Vagina (tissue), 2 donors: Measurements from ENCODE around the gene KDM8.

Source experiments
- CTCF ChIP-seq, 3 experiments: fragments of 450-650 bp in 2 of 3; fragments of 200-600 bp in 1 of 3; sonication (generic) in 1 of 3; IDR thresholded peaks; one replicate each; pipeline ENCODE4 v1.5.1; 2017 to 2019; ENCODE audit warnings: antibody characterized with exemption in 3 of 3, mild to moderate bottlenecking in 2 of 3, moderate library complexity in 2 of 3
- POLR2A ChIP-seq, 2 donors: fragments of 450-650 bp; IDR thresholded peaks; one replicate each; pipeline ENCODE4 v1.6.1; 2017; ENCODE audit warnings: antibody characterized with exemption in 2 of 2, mild to moderate bottlenecking in 2 of 2, moderate library complexity in 2 of 2

- TF ChIP-seq CTCF (IDR thresholded peaks at IDR 0.05) = no peak
- TF ChIP-seq POLR2A (IDR thresholded peaks at IDR 0.05) = no peak
Measured at GRCh38 chr16:27217256-27217655, 13.9 kb downstream of the KDM8 start.
